AG10803 (cell line): Measurements from ENCODE around the gene TANGO2.

Experiments used
- DNase-seq: peaks from one replicate; pipeline ENCODE4 v3.0.0; 2010; ENCODE audit warnings: low read depth
- H3K4me3 ChIP-seq: 2 replicates; pipeline ENCODE4 v1.5.1; 2011; ENCODE audit warnings: mild to moderate bottlenecking, low read length, control low read depth
- CTCF ChIP-seq: conservative IDR thresholded peaks from 2 replicates; pipeline ENCODE4 v1.5.1; 2011; ENCODE audit warnings: mild to moderate bottlenecking, low read length, control low read depth, inconsistent platforms

TANGO2 gene

DNA sequence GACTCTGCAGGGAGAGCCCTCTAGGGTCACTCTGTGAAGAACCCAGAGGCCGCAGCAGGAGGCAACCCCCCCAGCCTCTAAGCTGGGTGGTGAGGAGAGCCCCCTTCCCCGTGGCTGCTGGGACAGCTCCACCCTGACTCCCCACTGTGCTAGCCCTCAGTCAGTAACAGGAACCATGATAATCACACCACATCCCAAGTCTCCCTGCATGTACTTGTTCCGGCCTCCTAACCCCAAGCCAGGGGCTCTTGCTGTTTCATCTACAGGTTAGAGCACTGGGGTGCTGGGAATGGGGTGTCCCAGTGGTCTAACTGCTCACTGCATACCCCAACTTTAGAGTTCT, 31.2 kb upstream of the TANGO2 start:
- TF ChIP-seq CTCF = no peak
- no peak overlapping the region for H3K4me3 ChIP-seq
- DNase-seq = no peak

GRCh38 chr22:19990188-19990587, 30.7 kb upstream of the TANGO2 start:
- no peak for DNase-seq
- H3K4me3 ChIP-seq = no peak overlapping the region
- TF ChIP-seq CTCF = no peak

- DNase-seq = no peak
- no peak overlapping the region for H3K4me3 ChIP-seq
- TF ChIP-seq CTCF = no peak
Measured at GRCh38 chr22:19990609-19991394, 30.1 kb upstream of the TANGO2 start.

DNA sequence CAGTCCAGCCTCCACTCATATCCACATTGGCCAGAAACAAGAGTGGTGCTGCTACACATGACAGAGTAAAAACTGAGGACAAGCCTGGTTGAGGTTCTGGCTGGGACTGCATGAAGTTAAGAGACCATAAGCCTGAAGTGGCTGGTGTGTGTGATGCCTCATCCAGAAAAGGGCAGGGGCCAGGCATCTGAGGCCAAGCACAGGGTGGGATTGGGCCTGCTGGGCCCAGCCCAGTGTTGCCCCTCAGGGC, 29.6 kb upstream of the TANGO2 start:
- no peak overlapping the region for H3K4me3 ChIP-seq
- no peak for DNase-seq
- TF ChIP-seq CTCF = no peak

DNA sequence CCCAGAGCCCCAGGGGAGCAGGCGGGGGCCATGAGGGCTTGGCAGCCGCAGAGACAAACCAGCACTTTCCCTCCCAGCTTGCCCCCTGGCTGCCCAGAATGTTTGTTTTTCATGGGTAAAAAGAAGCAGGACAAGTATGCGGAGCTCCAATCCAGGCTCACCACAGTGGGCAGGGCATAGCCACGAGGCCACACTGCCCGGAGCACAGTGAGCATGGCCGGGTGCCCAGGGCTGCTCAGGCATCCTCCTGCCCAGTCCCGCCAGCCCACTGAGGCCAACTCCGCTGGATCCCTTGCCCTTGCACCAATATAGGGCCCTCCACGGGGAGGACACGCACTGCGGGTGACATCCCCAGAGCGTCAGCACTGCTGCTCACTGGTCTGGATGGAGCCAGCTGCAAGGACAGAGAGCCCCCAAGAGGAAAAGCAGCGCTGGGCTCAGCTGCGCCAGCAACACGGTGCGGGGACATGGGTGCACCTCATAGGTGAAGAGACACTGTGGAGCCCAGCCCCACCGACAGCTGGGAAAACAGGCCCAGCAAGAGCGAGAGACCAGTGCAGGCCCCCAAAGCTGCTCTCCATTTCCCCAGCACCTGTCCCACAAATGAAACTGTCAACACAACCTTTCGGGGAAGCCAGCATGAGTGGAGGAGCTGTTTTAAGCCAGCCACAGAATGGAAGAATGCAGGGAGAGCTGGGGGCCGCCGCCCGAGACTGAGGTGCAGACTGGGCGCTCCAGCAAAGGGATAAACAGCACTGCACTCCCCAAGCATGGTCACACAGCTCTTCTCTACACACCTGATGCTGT, 29.1 kb upstream of the TANGO2 start:
- no peak for TF ChIP-seq CTCF
- peak; percentile 16 for DNase-seq
- no peak overlapping the region for H3K4me3 ChIP-seq

- no peak for DNase-seq
- no peak for TF ChIP-seq CTCF
- H3K4me3 ChIP-seq = no peak overlapping the region
Measured at GRCh38 chr22:19992481-19992911, 28.4 kb upstream of the TANGO2 start.

DNA sequence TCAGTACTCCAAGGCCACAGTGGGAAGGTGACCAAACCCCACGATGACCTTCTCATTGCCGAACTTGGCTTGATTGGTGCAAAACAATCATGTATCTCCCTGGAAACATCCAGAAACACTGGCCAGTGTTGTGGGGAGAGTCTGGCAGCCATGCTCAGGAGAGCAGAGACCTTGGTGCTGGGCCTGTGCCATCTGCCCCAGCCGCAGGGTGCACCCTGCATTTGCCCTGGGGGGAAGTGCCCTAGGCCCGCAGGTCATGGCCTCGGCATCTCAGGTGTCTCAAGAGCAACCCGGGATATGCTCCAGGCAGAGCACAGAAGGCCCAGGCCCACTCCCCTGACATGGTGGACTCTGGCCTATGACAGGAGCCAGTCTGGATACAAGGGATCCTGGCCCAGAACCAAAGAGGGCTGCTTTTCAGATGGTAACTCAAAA, 28.0 kb upstream of the TANGO2 start:
- TF ChIP-seq CTCF = no peak
- DNase-seq = no peak
- H3K4me3 ChIP-seq = no peak overlapping the region
